ENCODE results near the gene ALDH16A1.

Gene ALDH16A1

GRCh38 chr19:49512970-49513745 lies 60.1 kb downstream of the ALDH16A1 start:
- H3K4me1 ChIP-seq (ENCODE audit: control insufficient read depth in 1 of 2, insufficient read depth in 2 of 2, low read length in 2 of 2), result peaks cover 0 to 27% of the 10 kb centered on the region in 2 donors
- no peaks in the 10 kb centered on the region for H3K9me3 ChIP-seq (ENCODE audit: control insufficient read depth in 1 of 2, low read length in 2 of 2)
- peak overlapping the region; percentile 88 for H3K27ac ChIP-seq (ENCODE audit: low read length)
- H3K4me3 ChIP-seq (ENCODE audit: low read depth in 1 of 2, low read length in 2 of 2), result peak overlapping the region; percentile 65 to 90
- peaks cover 0 to 5% of the 10 kb centered on the region in 2 donors for H3K36me3 ChIP-seq (ENCODE audit: control insufficient read depth in 1 of 2, insufficient read depth in 2 of 2, low read length in 2 of 2)
- H3K27me3 ChIP-seq (ENCODE audit: low read depth, low read length), result no peaks in the 10 kb centered on the region

GRCh38 chr19:49513746-49514118 lies 60.7 kb downstream of the ALDH16A1 start:
- Histone ChIP-seq H3K27me3 (ENCODE audit: low read depth, low read length) (no peaks in the 10 kb centered on the region), H3K4me1 (ENCODE audit: control insufficient read depth in 1 of 2, insufficient read depth in 2 of 2, low read length in 2 of 2) (peaks cover 0 to 27% of the 10 kb centered on the region in 2 donors), H3K27ac (ENCODE audit: low read length) (peak overlapping the region; percentile 63), H3K4me3 (ENCODE audit: low read depth in 1 of 2, low read length in 2 of 2) (peak overlapping the region; percentile 48 to 90), H3K36me3 (ENCODE audit: control insufficient read depth in 1 of 2, insufficient read depth in 2 of 2, low read length in 2 of 2) (peaks cover 0 to 5% of the 10 kb centered on the region in 2 donors), H3K9me3 (ENCODE audit: control insufficient read depth in 1 of 2, low read length in 2 of 2) (no peaks in the 10 kb centered on the region)

GRCh38 chr19:49514151-49514550 lies 61.1 kb downstream of the ALDH16A1 start:
- Histone ChIP-seq H3K4me3 (ENCODE audit: low read depth in 1 of 2, low read length in 2 of 2) (peak overlapping the region; percentile 48 to 90), H3K4me1 (ENCODE audit: control insufficient read depth in 1 of 2, insufficient read depth in 2 of 2, low read length in 2 of 2) (peaks cover 0 to 27% of the 10 kb centered on the region in 2 donors), H3K27me3 (ENCODE audit: low read depth, low read length) (no peaks in the 10 kb centered on the region), H3K9me3 (ENCODE audit: control insufficient read depth in 1 of 2, low read length in 2 of 2) (no peaks in the 10 kb centered on the region), H3K36me3 (ENCODE audit: control insufficient read depth in 1 of 2, insufficient read depth in 2 of 2, low read length in 2 of 2) (peaks cover 0 to 5% of the 10 kb centered on the region in 2 donors), H3K27ac (ENCODE audit: low read length) (no peak overlapping the region)

GRCh38 chr19:49515767-49516166 lies 62.7 kb downstream of the ALDH16A1 start:
- no peaks in the 10 kb centered on the region for H3K9me3 ChIP-seq (ENCODE audit: control insufficient read depth in 1 of 2, low read length in 2 of 2)
- peaks cover 0 to 27% of the 10 kb centered on the region in 2 donors for H3K4me1 ChIP-seq (ENCODE audit: control insufficient read depth in 1 of 2, insufficient read depth in 2 of 2, low read length in 2 of 2)
- no peak overlapping the region for H3K27ac ChIP-seq (ENCODE audit: low read length)
- no peak overlapping the region for H3K4me3 ChIP-seq (ENCODE audit: low read depth in 1 of 2, low read length in 2 of 2)
- H3K36me3 ChIP-seq (ENCODE audit: control insufficient read depth in 1 of 2, insufficient read depth in 2 of 2, low read length in 2 of 2), result peaks cover 0 to 5% of the 10 kb centered on the region in 2 donors
- no peaks in the 10 kb centered on the region for H3K27me3 ChIP-seq (ENCODE audit: low read depth, low read length)

- H3K36me3 ChIP-seq (ENCODE audit: control insufficient read depth in 1 of 2, insufficient read depth in 2 of 2, low read length in 2 of 2), result peaks cover 0 to 5% of the 10 kb centered on the region in 2 donors
- H3K4me3 ChIP-seq (ENCODE audit: low read depth in 1 of 2, low read length in 2 of 2), result no peak overlapping the region
- H3K27ac ChIP-seq (ENCODE audit: low read length), result no peak overlapping the region
- H3K4me1 ChIP-seq (ENCODE audit: control insufficient read depth in 1 of 2, insufficient read depth in 2 of 2, low read length in 2 of 2), result peaks cover 0 to 17% of the 10 kb centered on the region in 2 donors
- no peaks in the 10 kb centered on the region for H3K27me3 ChIP-seq (ENCODE audit: low read depth, low read length)
- no peaks in the 10 kb centered on the region for H3K9me3 ChIP-seq (ENCODE audit: control insufficient read depth in 1 of 2, low read length in 2 of 2)
Observed at GRCh38 chr19:49518033-49518432, 65.0 kb downstream of the ALDH16A1 start.
